WERI-Rb-1 (cell line): Measurements from ENCODE around the gene EHD2.

Source experiments
- DNase-seq: peaks from one replicate; pipeline ENCODE4 v3.0.0-alpha.2; 2020
- H3K27ac ChIP-seq: fragments of 250-450 bp; sonication (Bioruptor Pico); 2 replicates; pipeline ENCODE4 v1.5.1; 2020; ENCODE audit warnings: mild to moderate bottlenecking, moderate library complexity
- H3K27me3 ChIP-seq: fragments of 250-450 bp; sonication (Bioruptor Pico); 2 replicates; pipeline ENCODE4 v1.5.1; 2021; ENCODE audit warnings: mild to moderate bottlenecking, low read depth, moderate library complexity; ENCODE audit not compliant: insufficient read depth, severe bottlenecking
- H3K36me3 ChIP-seq: fragments of 250-450 bp; sonication (Bioruptor Pico); 2 replicates; pipeline ENCODE4 v1.5.1; 2020; ENCODE audit warnings: mild to moderate bottlenecking, moderate library complexity
- H3K4me3 ChIP-seq: 2 replicates; pipeline ENCODE4 v1.5.1; 2011; ENCODE audit warnings: low read depth, mild to moderate bottlenecking, control low read depth, low read length
- H3K9me3 ChIP-seq: fragments of 250-450 bp; sonication (Bioruptor Pico); 2 replicates; pipeline ENCODE4 v1.5.1; 2021; ENCODE audit warnings: mild to moderate bottlenecking, moderate library complexity; ENCODE audit not compliant: severe bottlenecking
- CTCF ChIP-seq: IDR thresholded peaks from 2 replicates; pipeline ENCODE4 v1.5.1; 2011; ENCODE audit warnings: low read depth, mild to moderate bottlenecking, control low read depth, inconsistent platforms, low read length

Gene EHD2

GRCh38 chr19:47697863-47698609 lies 15.2 kb upstream of the EHD2 start:
- H3K4me3 ChIP-seq, result no peak overlapping the region
- TF ChIP-seq CTCF, result peak; percentile 98
- no peaks in the 10 kb centered on the region for H3K27me3 ChIP-seq
- peaks cover 35% of the 10 kb centered on the region for H3K36me3 ChIP-seq
- DNase-seq, result peak; percentile 76
- no peaks in the 10 kb centered on the region for H3K9me3 ChIP-seq
- H3K27ac ChIP-seq, result no peak overlapping the region; the same call in 1 of the 2 replicates

- H3K27ac ChIP-seq, result no peak overlapping the region
- TF ChIP-seq CTCF, result no peak
- H3K4me3 ChIP-seq, result no peak overlapping the region
- H3K27me3 ChIP-seq, result no peaks in the 10 kb centered on the region
- no peak for DNase-seq
- H3K9me3 ChIP-seq, result no peaks in the 10 kb centered on the region
- H3K36me3 ChIP-seq, result peaks cover 38% of the 10 kb centered on the region
Measured at GRCh38 chr19:47698631-47699359, 14.4 kb upstream of the EHD2 start.

- H3K36me3 ChIP-seq, result peaks cover 38% of the 10 kb centered on the region
- peak; percentile 79 for DNase-seq
- peak; percentile 97 for TF ChIP-seq CTCF
Measured at GRCh38 chr19:47699360-47699917, 13.8 kb upstream of the EHD2 start.

GRCh38 chr19:47700934-47701716 lies 12.1 kb upstream of the EHD2 start:
- Histone ChIP-seq H3K27ac (no peak overlapping the region), H3K36me3 (peaks cover 38% of the 10 kb centered on the region), H3K9me3 (no peaks in the 10 kb centered on the region), H3K4me3 (no peak overlapping the region), H3K27me3 (no peaks in the 10 kb centered on the region)
- no peak for DNase-seq
- no peak for TF ChIP-seq CTCF

More at GRCh38 chr19:47699360-47699917, 13.8 kb upstream of the EHD2 start:
- no peak overlapping the region for H3K27ac ChIP-seq
- no peaks in the 10 kb centered on the region for H3K27me3 ChIP-seq
- no peaks in the 10 kb centered on the region for H3K9me3 ChIP-seq
- no peak overlapping the region for H3K4me3 ChIP-seq

- Histone ChIP-seq H3K9me3 (no peaks in the 10 kb centered on the region), H3K36me3 (peaks cover 38% of the 10 kb centered on the region), H3K27ac (no peak overlapping the region), H3K4me3 (no peak overlapping the region), H3K27me3 (no peaks in the 10 kb centered on the region)
- TF ChIP-seq CTCF, result no peak
- no peak for DNase-seq
Measured at GRCh38 chr19:47701717-47702552, 11.3 kb upstream of the EHD2 start.
